ENCODE results near the gene MAMLD1. TPM values are rescaled to one million over a fixed set of nuclear protein-coding genes. Genes with fewer than 3 reads are reported as not detected.

MAMLD1 gene
- total and polyA plus RNA-seq, 2 donors (not counting 3 experiments of a cell fraction or from before 2014, with no cell fraction given): 2.5 to 5.6 TPM

GRCh38 chrX:150460063-150460462 is 96.9 kb downstream of the MAMLD1 start:
- H3K27ac ChIP-seq (ENCODE audit: insufficient read depth, low read depth, low read length): no peak overlapping the region
- no peaks in the 10 kb centered on the region for H4K20me1 ChIP-seq (replicated peaks; ENCODE audit: control insufficient read depth, extremely low read depth, insufficient read depth, low read length)
- no peak overlapping the region for H3K9ac ChIP-seq (replicated peaks; ENCODE audit: extremely low read depth, insufficient read depth, low read length)
- H3K4me3 ChIP-seq (replicated peaks in 1 of 3; ENCODE audit: insufficient read depth in 1 of 3, low read depth in 1 of 3, low read length in 3 of 3): no peak overlapping the region
- no peak for DNase-seq (ENCODE audit: low read depth, low spot score)
- H3K79me2 ChIP-seq (ENCODE audit: control insufficient read depth, insufficient read depth, low read length): no peaks in the 10 kb centered on the region
- no peak overlapping the region for H3K4me2 ChIP-seq (ENCODE audit: insufficient read depth, low read length)
- no peaks in the 10 kb centered on the region for H3K27me3 ChIP-seq (ENCODE audit: control insufficient read depth in 2 of 2, insufficient read depth in 2 of 2, low read length in 2 of 2)
- ChIA-PET POLR2A (no interaction called here), CTCF (no interaction called here)
- TF ChIP-seq CTCF (IDR thresholded peaks at IDR 0.05; ENCODE audit: extremely low read depth in 1 of 2, insufficient read depth in 1 of 2, low read depth in 1 of 2, low read length in 2 of 2) (no peak), MAX (IDR thresholded peaks at IDR 0.05; ENCODE audit: insufficient read depth, insufficient read length) (no peak), POLR2AphosphoS5 (IDR thresholded peaks at IDR 0.05; ENCODE audit: insufficient read depth, low read depth, low read length) (no peak), FOS (IDR thresholded peaks at IDR 0.05; ENCODE audit: borderline replicate concordance, insufficient read depth, low read length) (no peak), POLR2A (IDR thresholded peaks at IDR 0.05; ENCODE audit: low read depth, low read length) (no peak), MYC (IDR thresholded peaks at IDR 0.05; ENCODE audit: low read depth, low read length) (no peak), JUN (IDR thresholded peaks at IDR 0.05; ENCODE audit: borderline replicate concordance, insufficient read depth, insufficient read length, low read depth) (no peak)
- H2AFZ ChIP-seq (ENCODE audit: low read depth, low read length): no peak overlapping the region
- dilution Hi-C loops (cut with MboI; ENCODE audit: extremely low pct_ligation_motif_present, low sequenced_read_pairs) (no loop called here), intact Hi-C loops (cut with micrococcal nuclease) (no loop called here)
- no peaks in the 10 kb centered on the region for H3K9me3 ChIP-seq (replicated peaks; ENCODE audit: control insufficient read depth, insufficient read depth, low read length)
- no TSS peak for BruUV-seq (replicated peaks)
- FAIRE-seq: no peak
- H3K4me1 ChIP-seq (ENCODE audit: control insufficient read depth, extremely low read depth, insufficient read depth, low read length): no peaks in the 10 kb centered on the region
- H3K36me3 ChIP-seq (ENCODE audit: control insufficient read depth in 2 of 2, extremely low read depth in 1 of 2, insufficient read depth in 2 of 2, low read length in 2 of 2): no peaks in the 10 kb centered on the region
- no peaks in the 10 kb centered on the region for H3K9me1 ChIP-seq (replicated peaks; ENCODE audit: control insufficient read depth, extremely low read depth, insufficient read depth, low read length)

Measured in endothelial cell of umbilical vein (primary cell).